K562 (cell line): Measurements from ENCODE around the gene ZNF439. TPM values are rescaled to one million over a fixed set of nuclear protein-coding genes. Genes with fewer than 3 reads are reported as not detected.

ENCODE experiments used
- DACH1 ChIP-seq: fragments of 450-650 bp; IDR thresholded peaks from 2 replicates; pipeline ENCODE4 v1.6.1; 2018; ENCODE audit not compliant: partially characterized antibody
- L3MBTL2 ChIP-seq: fragments of 450-650 bp; IDR thresholded peaks from 2 replicates; pipeline ENCODE4 v1.6.1; 2016; ENCODE audit warnings: mild to moderate bottlenecking, moderate library complexity
- MYBL2 ChIP-seq, 2 experiments: fragments of 450-650 bp in 1 of 2; sonication (generic) in 1 of 2; formaldehyde crosslinking in 1 of 2; IDR thresholded peaks; 2 replicates each; pipeline versions ENCODE4 v1.6.1 to v1.8.1; 2017 to 2022; ENCODE audit warnings: borderline replicate concordance in 1 of 2, inconsistent platforms in 1 of 2, low read depth in 1 of 2, mild to moderate bottlenecking in 1 of 2, missing genetic modification reagents in 1 of 2, moderate library complexity in 1 of 2
- NFE2L1 ChIP-seq: fragments of 450-650 bp; IDR thresholded peaks from 2 replicates; pipeline ENCODE4 v1.6.1; 2016; ENCODE audit warnings: missing genetic modification characterization, low read depth, mild to moderate bottlenecking, missing compliant biosample characterization, moderate library complexity, borderline replicate concordance
- PML ChIP-seq: IDR thresholded peaks from 2 replicates; pipeline ENCODE4 v1.6.1; 2012; ENCODE audit warnings: low read length, inconsistent platforms
- RFX1 ChIP-seq: fragments of 450-650 bp; IDR thresholded peaks from 2 replicates; pipeline ENCODE4 v1.6.1; 2016; ENCODE audit warnings: mild to moderate bottlenecking, moderate library complexity
- TOE1 ChIP-seq, 2 experiments: fragments of 450-650 bp in 1 of 2; sonication (generic) in 1 of 2; formaldehyde crosslinking in 1 of 2; IDR thresholded peaks; 2 replicates each; pipeline versions ENCODE4 v1.7.1 to v1.8.0; 2016 to 2022; ENCODE audit warnings: borderline replicate concordance in 2 of 2, mild to moderate bottlenecking in 2 of 2, antibody characterized with exemption in 1 of 2, inconsistent platforms in 1 of 2, low read depth in 1 of 2, missing genetic modification reagents in 1 of 2, moderate library complexity in 1 of 2
- ZNF175 ChIP-seq: fragments of 200-800 bp; sonication (Bioruptor generic); IDR thresholded peaks from 2 replicates; pipeline ENCODE4 v1.6.1; 2016; ENCODE audit warnings: low read depth, mild to moderate bottlenecking, missing genetic modification characterization, missing compliant biosample characterization
- polyA plus RNA-seq, 8 experiments: library from polyadenylated mRNA; depleted of rRNA in 4 of 8; stranded (reverse) in 5 of 8; unstranded in 3 of 8; fragments of >200 nt; fragmentation: Nextera tagmentation in 2 of 8; fragmentation: Illumina TruSeq in 1 of 8; extraction: Ambion mirVana in 2 of 8; extraction: Trizol in 1 of 8; gene quantifications; 2 replicates each; pipeline versions ENCODE4 v1.2.1 to v1.2.3, GENCODE V29; 2011 to 2014; ENCODE audit warnings: inconsistent platforms in 1 of 8, missing spikeins in 1 of 8
- total RNA-seq, 7 experiments: library from RNA; depleted of rRNA in 6 of 7; stranded (reverse); fragments of >200 nt in 6 of 7; fragmentation: Illumina TruSeq in 2 of 7; extraction: Trizol in 2 of 7; gene quantifications; 2 replicates each; pipeline versions ENCODE4 v1.2.1 to v1.2.3, GENCODE V29; 2011 to 2021; ENCODE audit warnings: low replicate concordance in 1 of 7
- TF ChIP-seq, protein P1 (sequence below): fragments of 200-800 bp; sonication (Bioruptor generic); IDR thresholded peaks from 2 replicates; pipeline ENCODE4 v1.6.1; 2016; ENCODE audit warnings: missing genetic modification characterization, missing compliant biosample characterization
- TF ChIP-seq, protein P2 (sequence below), 2 experiments: fragments of 450-650 bp in 1 of 2; sonication (generic) in 1 of 2; formaldehyde crosslinking in 1 of 2; IDR thresholded peaks; 2 replicates each; pipeline versions ENCODE4 v1.7.1 to v1.9.0; 2016 to 2022; ENCODE audit warnings: inconsistent platforms in 1 of 2, mild to moderate bottlenecking in 1 of 2, missing genetic modification reagents in 1 of 2

Gene ZNF439
- total and polyA plus RNA-seq, 9 of the 15 experiments (the other 6 are each of a cell fraction or from before 2014, with no cell fraction given), result 0.04 to 0.18 (median 0.10) TPM; not detected in 3

DNA sequence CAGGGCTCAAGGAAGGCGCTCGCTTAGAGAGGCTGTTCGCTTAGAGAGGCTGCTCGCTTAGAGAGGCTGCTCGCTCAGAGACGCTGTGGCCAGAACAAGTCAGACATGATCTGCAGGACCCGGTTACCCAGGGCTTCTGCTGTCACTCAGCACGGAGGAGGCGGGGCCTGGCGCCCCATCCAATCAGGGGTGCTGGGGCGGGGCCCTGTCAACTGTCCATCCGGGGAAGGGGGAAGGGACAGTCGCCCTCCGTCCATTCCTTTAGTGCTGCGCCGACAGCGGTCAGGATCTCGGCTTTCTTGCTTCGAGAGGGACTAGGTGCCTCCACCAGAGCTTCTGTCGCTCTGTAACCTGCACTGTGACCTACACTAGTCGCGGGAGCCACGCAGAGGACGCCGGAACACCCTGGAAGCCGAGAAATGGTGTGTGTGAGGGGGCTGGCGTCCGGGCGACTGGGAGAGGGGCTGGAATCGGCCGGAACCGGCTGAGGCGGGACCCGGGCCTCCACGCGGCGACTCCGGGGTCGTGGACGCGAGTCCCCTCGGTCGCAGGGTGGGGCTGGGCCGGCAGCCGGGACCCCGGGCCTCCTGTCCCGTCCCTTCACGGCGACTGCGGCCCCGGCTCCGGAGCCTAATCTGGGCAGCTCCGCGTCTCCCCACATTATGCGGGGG lies 34.4 kb upstream of the ZNF439 start, which contains the start of gene ZNF440 (continued):
- TF ChIP-seq, protein P1, sequence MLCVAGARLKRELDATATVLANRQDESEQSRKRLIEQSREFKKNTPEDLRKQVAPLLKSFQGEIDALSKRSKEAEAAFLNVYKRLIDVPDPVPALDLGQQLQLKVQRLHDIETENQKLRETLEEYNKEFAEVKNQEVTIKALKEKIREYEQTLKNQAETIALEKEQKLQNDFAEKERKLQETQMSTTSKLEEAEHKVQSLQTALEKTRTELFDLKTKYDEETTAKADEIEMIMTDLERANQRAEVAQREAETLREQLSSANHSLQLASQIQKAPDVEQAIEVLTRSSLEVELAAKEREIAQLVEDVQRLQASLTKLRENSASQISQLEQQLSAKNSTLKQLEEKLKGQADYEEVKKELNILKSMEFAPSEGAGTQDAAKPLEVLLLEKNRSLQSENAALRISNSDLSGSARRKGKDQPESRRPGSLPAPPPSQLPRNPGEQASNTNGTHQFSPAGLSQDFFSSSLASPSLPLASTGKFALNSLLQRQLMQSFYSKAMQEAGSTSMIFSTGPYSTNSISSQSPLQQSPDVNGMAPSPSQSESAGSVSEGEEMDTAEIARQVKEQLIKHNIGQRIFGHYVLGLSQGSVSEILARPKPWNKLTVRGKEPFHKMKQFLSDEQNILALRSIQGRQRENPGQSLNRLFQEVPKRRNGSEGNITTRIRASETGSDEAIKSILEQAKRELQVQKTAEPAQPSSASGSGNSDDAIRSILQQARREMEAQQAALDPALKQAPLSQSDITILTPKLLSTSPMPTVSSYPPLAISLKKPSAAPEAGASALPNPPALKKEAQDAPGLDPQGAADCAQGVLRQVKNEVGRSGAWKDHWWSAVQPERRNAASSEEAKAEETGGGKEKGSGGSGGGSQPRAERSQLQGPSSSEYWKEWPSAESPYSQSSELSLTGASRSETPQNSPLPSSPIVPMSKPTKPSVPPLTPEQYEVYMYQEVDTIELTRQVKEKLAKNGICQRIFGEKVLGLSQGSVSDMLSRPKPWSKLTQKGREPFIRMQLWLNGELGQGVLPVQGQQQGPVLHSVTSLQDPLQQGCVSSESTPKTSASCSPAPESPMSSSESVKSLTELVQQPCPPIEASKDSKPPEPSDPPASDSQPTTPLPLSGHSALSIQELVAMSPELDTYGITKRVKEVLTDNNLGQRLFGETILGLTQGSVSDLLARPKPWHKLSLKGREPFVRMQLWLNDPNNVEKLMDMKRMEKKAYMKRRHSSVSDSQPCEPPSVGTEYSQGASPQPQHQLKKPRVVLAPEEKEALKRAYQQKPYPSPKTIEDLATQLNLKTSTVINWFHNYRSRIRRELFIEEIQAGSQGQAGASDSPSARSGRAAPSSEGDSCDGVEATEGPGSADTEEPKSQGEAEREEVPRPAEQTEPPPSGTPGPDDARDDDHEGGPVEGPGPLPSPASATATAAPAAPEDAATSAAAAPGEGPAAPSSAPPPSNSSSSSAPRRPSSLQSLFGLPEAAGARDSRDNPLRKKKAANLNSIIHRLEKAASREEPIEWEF (CRISPR knock-in tag), result no peak
- no peak for TF ChIP-seq NFE2L1 (tag)
- TF ChIP-seq ZNF175 (CRISPR knock-in tag), result no peak
- TF ChIP-seq RFX1, result peak; percentile 82
- no peak for TF ChIP-seq MYBL2 (IDR thresholded peaks at IDR 0.05; ENCODE audit: low read depth)
- TF ChIP-seq MYBL2 (CRISPR knock-in tag; IDR thresholded peaks at IDR 0.05; ENCODE audit: borderline replicate concordance), result no peak
- TF ChIP-seq, protein P2, sequence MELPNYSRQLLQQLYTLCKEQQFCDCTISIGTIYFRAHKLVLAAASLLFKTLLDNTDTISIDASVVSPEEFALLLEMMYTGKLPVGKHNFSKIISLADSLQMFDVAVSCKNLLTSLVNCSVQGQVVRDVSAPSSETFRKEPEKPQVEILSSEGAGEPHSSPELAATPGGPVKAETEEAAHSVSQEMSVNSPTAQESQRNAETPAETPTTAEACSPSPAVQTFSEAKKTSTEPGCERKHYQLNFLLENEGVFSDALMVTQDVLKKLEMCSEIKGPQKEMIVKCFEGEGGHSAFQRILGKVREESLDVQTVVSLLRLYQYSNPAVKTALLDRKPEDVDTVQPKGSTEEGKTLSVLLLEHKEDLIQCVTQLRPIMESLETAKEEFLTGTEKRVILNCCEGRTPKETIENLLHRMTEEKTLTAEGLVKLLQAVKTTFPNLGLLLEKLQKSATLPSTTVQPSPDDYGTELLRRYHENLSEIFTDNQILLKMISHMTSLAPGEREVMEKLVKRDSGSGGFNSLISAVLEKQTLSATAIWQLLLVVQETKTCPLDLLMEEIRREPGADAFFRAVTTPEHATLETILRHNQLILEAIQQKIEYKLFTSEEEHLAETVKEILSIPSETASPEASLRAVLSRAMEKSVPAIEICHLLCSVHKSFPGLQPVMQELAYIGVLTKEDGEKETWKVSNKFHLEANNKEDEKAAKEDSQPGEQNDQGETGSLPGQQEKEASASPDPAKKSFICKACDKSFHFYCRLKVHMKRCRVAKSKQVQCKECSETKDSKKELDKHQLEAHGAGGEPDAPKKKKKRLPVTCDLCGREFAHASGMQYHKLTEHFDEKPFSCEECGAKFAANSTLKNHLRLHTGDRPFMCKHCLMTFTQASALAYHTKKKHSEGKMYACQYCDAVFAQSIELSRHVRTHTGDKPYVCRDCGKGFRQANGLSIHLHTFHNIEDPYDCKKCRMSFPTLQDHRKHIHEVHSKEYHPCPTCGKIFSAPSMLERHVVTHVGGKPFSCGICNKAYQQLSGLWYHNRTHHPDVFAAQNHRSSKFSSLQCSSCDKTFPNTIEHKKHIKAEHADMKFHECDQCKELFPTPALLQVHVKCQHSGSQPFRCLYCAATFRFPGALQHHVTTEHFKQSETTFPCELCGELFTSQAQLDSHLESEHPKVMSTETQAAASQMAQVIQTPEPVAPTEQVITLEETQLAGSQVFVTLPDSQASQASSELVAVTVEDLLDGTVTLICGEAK (IDR thresholded peaks at IDR 0.05), result 0 out of 2 replicates have a peak, but pooled peaks have one; percentile 28
- TF ChIP-seq, protein P2 (CRISPR knock-in tag; IDR thresholded peaks at IDR 0.05), result no peak
- TF ChIP-seq TOE1 (IDR thresholded peaks at IDR 0.05; ENCODE audit: borderline replicate concordance), result no peak
- TF ChIP-seq TOE1 (CRISPR knock-in tag; IDR thresholded peaks at IDR 0.05; ENCODE audit: borderline replicate concordance, low read depth), result no peak
- TF ChIP-seq PML, result peak; percentile 80; the same call in 1 of the 2 replicates
- TF ChIP-seq DACH1, result no peak
- TF ChIP-seq L3MBTL2, result no peak; the same call in 1 of the 2 replicates
